Dermis microvascular lymphatic vessel endothelial cell (primary cell): ENCODE measurements around the gene CTNND2. TPM values are rescaled to one million over a fixed set of nuclear protein-coding genes. Genes with fewer than 3 reads are reported as not detected.

Experiments used
- DNase-seq, 2 donors: peaks; one replicate each; pipeline versions ENCODE4 v3.0.0 to v3.0.0-alpha.2; 2010; ENCODE audit warnings: low read depth in 2 of 2
- total RNA-seq: library from RNA; depleted of rRNA; stranded (reverse); fragments of >200 nt; gene quantifications from 2 replicates; pipeline ENCODE4 v1.2.1, GENCODE V29; 2014

Gene CTNND2
- total RNA-seq, 1 donor from 2014 or later = not detected

DNA sequence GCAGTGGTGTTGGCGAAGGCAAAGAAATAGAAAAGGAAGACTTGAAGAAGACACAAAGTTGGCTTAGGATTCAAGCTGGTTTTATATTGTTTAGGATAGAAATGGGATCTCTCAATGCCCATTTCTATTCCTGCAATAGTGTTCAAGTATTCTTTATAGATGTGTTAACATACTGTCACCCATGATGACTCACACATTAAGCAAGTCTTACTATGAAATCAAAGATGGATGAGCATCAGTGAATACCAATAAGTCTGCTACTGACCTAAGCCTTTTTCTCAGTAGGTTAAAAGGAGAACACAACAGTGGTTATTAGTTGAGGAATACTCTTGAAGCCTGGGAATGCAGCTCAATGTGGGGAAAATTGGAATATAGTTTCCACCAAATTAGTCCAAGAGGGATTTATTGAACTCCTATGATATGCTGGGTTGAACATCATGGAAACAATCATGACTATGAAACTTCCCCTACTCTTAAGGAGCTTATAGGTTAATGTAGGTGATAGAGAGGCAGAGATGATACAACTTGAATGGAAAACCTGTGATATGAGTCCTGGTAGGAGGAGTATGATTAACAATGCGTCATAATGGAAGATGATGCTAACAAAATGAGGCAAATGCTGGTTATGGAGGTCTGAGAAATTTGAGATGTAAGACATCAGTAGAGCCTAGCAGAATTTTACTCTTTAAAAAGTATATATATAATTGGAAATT is 726.1 kb downstream of the CTNND2 start:
- DNase-seq = no peak

DNA sequence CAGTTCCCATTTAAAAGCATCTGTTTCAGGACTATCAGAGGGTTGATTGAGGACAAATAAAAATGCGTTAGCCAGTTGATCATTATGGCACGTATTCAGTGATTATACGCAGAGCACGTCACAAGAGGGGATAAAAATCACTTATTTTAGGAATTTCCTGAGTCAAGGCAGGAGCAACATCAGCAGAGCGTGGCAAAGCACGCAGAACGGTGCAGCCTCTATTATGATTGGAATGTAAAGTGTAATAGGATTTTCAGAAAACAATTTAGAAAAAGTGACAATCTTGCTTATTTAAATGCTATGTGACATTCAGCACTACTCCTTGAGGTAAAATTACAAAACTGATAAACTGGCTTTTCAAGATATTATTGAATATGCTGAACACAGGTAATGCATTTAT is 729.7 kb downstream of the CTNND2 start:
- no peak for DNase-seq

- DNase-seq = no peak
Observed at GRCh38 chr5:11172484-11172883, 731.8 kb downstream of the CTNND2 start.

DNA sequence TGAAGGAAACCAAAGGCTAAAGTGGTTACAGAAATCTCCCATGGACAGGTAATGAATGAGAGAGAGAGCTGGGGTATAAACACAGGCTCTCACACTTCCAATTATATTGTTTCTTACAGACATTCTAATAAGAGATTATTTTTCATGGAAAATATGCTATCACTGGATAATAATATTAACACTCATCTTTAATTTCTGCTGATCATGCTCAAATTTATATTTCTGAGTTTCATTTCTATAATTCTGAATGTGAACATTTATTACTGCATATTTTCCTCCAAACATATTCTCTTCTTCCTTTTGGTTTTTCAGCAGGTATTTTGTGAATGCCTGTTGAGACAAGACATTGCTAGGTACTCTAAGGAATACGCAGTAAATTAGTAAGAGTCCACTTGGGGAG is 733.0 kb downstream of the CTNND2 start:
- DNase-seq = no peak

DNA sequence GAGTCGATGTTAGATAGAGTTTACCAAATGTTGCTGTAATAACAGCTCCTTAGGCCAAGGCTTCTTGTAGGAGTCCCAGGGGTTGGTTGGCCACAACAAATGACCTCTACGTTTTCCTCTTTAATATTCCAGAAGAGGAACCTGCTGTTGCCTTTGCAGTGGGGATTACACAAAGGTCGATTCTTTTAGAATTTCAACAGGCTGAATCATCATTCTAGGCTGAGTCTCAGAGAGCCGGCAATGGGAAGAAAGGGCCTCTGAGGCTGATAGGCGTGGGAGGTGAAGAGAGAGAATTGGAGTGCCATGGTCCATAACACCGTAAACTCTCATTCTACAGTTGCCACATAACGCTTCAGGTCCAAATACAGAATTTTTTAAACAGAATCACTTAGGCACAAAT is 737.3 kb downstream of the CTNND2 start:
- DNase-seq = no peak

- DNase-seq = no peak
Observed at GRCh38 chr5:11164531-11165294, 739.5 kb downstream of the CTNND2 start.

DNA sequence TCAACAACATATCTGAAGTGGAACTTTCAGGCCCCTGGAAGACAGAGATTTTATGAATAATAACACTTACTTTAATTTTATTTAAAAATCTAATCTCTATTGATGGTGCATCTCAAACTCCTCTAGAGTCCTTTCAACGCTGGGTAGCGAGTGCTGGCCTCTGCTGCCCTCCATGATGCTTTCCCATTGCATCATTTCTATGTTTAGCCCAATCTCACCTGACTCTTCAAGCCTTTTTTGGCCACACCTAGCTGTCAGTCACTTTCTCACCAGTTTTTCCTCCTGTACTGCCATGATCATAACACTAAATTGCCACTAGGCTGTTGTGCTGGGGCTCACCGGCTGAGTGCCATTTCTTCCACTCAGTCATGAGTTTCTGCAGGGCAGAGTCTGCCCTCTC is 747.1 kb downstream of the CTNND2 start:
- no peak for DNase-seq

DNA sequence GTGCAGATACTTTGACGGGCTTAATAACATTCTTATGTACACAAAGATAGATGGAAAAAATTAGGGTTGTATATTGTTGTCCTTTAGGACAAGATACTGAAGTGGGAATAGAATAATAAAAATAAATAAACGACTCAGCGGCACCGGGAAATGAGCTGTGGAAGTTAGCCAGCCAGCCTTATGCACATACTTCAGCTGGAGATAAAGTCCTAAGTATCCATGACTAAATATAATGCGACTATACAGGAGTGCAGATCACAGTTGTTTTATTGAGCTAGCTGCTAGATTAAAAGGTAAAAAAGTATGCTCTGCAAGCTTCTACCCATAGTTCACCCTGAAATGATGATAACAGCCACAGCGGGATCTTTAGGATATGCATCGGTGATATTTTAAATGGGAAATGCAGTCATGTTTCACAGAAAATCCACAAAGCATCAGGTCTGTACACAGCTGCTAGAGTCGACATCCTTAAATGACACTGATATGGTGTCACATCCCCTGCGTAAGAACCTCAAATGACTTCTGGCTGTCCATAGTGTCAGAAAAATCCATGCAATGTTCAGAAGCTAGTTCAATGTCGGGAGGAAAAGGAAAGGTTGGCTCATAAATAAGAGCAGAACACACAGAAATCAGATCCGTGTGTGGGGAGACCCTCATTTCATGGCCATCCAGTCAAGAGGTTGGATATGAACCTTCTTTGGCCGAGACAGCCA is 750.4 kb downstream of the CTNND2 start:
- no peak for DNase-seq

DNA sequence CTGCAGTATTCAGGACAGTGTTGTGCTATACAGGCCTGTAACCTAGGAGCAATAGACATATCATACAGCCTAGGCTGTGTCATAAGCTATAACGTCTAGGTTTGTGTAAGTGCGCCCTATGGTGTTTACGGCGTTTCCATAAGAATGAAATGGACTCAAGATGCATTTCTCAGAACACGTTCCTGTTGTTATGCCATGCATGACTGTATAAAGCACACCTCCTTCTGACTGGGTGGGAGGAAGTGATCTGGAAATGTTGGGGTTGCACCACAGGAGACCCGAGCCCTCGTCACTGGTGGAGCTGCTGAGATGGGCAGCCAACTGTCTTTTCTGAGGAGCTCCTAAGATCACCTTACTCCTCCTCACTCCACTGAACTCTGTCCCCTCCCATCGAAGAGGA is 751.9 kb downstream of the CTNND2 start:
- DNase-seq = no peak

DNA sequence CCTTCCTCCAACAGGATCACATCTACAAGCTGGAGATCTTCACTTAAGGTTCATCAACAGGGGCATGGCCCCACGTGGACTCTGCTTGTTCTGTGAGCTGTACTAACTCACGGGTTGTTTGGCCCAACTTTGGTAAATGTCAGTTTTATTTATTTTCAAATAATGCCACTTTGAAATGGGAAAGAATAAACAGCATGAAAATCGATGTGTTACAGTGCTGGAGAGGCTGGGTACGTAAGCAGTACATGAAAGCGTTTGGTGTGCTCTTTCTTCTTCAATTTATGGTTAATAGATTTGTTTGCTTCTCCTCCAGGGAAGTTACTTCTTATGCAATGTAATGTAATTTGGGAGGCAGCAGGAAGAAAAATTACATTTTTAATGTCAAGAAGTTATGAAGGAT is 753.3 kb downstream of the CTNND2 start:
- no peak for DNase-seq

DNA sequence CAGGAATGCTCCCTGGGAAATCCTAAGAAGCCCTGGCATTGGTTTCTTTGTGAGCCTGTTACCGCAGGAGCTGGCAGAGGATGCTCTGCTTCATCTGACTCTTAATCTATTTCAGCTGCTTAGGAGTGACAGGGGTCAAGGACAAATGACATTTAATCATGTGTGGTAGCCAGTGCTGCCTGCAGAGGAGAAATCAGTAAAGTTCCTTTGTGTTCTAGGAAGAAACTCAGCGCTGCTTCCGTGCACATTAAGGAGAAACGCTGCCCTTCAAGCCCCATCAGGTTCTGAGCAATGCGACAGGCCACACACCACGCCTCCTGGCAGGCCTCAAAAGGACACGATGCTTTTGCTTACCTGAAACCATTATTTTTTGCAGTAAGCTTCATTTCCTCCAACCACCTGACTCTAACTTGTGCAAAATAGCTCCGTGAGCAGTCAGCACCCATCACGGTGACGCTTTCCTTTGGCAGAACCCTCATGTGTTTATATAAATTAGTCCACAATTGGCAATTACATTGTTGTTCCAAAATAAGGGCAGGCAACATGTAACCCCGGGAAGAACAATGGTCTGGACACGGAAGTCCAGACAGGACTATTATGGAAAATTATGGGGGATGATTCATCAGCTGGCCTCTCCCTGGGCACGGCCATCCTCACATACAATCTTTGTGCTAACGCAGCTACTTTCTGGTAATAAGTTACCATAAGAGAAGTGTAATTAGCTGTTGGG is 755.3 kb downstream of the CTNND2 start:
- DNase-seq = peak; percentile 21 to 84

DNA sequence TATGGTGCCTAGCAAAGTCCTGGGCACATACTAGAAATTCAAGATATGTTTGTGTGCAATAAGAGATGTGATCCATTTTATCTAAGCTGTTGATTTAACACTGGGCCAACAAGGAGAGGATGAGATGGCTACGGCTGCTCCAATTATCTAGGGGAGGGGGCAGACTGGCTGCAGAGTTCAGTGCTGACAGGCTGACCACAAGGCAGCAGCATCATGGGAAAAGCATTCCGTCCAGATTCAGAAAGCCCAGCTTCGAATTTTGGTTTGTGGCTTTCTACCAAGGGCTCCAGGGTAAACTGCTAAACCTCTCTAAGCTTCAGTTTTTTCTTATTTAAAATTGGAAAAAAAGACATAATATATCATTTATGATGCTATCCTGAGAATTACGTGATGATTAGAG is 758.1 kb downstream of the CTNND2 start:
- no peak for DNase-seq

DNA sequence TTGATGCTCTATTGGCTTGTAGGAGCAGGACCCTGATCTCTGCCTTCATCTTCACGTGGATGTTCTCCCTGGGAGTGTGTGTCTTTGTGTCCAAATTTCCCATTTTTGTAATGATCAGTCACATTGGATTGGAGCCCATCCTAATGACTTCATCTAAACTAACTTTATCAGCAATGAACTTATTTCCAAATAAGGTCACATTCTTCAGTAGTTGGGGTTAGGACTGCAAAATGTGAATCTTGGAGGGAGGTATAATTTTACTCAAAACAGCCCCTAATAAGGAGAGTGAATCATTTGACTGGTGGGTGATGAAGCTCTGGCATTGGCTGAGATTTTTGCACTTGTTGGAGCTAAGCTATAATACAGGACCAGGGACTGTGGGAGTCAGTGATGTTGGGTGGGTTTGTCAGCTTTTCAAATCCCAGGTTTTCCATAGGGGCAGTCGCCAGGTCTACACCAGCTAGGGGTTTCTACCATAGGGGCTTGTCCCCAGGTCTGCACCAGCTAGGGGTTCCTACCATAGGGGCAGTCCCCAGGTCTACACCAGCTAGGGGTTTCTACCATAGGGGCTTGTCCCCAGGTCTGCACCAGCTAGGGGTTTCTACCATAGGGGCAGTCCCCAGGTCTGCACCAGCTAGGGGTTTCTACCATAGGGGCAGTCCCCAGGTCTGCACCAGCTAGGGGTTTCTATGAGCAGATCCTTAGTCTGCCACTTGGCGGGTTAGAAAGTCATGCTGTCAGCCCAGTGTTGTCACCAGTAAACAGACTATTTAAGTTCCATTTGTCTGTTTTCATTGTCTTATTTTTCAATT is 760.6 kb downstream of the CTNND2 start:
- no peak for DNase-seq

GRCh38 chr5:11139217-11139865 is 764.9 kb downstream of the CTNND2 start:
- no peak for DNase-seq

DNA sequence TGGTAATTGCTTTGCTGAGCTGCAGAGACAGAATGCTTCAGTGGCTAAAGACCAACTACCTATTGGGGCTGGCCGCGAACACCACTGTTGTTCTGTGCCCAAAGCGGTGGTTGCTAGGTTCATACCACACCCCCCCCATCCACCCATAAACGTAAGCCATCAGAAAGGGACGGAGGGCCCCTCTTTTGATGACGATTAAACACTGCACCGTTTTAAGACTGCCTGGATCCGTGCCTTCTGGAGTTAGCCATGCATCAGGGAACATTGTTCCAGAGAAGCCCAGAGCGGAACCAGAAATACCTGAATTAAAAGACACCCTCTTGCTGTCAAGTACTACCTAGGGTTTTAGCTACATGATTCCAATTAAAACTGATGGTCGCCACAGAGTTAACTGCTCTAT is 774.1 kb downstream of the CTNND2 start:
- no peak for DNase-seq

DNA sequence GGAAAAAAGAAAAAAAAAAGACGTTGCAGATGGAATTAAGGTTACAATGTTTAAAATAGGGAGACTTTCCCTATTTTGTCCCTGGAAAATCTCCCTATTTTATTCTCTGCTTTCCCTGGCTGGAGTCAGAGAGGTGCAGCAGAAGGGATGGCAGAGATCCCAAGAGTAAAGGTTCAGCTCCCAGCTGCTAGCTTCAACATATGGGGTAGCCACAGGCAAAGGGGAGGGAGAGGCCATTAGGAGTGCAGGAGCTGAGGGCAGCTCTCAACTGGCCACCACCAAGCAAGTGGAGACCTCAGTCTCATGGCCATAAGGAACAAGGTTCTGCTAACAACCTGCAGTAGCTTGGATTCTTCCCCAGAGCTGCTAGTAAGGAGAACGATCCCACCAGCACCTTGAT is 776.2 kb downstream of the CTNND2 start:
- no peak for DNase-seq

GRCh38 chr5:11126844-11127243 is 777.4 kb downstream of the CTNND2 start:
- no peak for DNase-seq

GRCh38 chr5:11121885-11122284 is 782.4 kb downstream of the CTNND2 start:
- no peak for DNase-seq

DNA sequence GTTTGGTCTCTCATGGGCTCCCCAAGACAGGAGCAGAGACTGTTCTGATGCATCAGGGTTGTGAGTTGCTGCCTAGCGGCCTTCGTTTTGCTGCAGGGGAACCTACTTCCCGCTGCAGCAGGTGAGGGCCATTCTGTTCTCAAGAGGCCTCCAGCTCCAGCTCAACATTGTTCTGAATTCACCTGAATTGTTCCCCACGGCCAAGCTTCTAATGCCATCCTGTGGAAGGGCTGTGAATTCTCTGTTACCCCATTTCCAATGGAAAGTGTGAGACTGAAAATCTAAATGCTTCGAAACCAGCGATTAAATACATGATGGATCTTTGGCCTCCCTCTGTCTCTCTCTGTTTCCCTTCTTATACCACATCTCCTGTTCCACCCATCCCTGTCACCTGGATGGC is 794.1 kb downstream of the CTNND2 start:
- DNase-seq = no peak

DNA sequence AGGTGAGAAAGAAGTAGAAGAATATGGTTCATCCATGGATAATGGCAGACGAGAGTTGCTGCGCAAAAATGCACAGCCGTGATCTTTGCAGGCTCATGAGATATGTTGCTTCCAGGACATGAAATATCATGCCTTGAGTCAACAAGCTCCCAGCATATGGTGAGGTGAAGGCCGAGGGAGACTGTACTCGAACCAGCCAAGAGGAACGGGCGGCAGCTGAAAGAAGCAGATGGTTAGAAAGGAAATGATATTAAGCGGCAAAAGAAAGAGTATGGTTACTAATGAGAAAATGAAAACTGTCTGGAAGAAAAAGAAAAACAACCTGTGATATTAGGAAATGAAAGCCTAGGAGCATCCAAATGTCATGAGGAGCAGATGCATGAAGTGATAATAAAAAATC is 798.5 kb downstream of the CTNND2 start:
- DNase-seq = no peak
